Measurements from ENCODE around the gene FOLR3. TPM values are rescaled to one million over a fixed set of nuclear protein-coding genes. Genes with fewer than 3 reads are reported as not detected.

FOLR3 gene
- total and polyA plus RNA-seq, 4 donors, result 1.1 to 14.0 (median 5.8) TPM

GRCh38 chr11:72105888-72106287, 29.6 kb upstream of the FOLR3 start, which contains the start of gene TOMT:
Gene TOMT, plus strand, starts transcription at chr11:72105924. Its CDS starts 28 bp downstream, at chr11:72105952.
- Histone ChIP-seq H3K27me3 (ENCODE audit: control insufficient read depth in 3 of 3, insufficient read depth in 3 of 3, low read length in 2 of 3) (no peaks in the 10 kb centered on the region), H3K4me3 (no peak within 1 kb of the TSS), H3K9me3 (ENCODE audit: control insufficient read depth in 4 of 4, insufficient read depth in 3 of 4, low read length in 3 of 4) (no peaks in the 10 kb centered on the region), H3K36me3 (ENCODE audit: control insufficient read depth in 4 of 4, insufficient read depth in 4 of 4, low read length in 4 of 4) (peaks cover 0 to 7% (median 2%) of the 10 kb centered on the region in 4 donors), H3K4me1 (ENCODE audit: control insufficient read depth in 5 of 5, insufficient read depth in 5 of 5, low read length in 5 of 5) (peaks cover 0 to 17% (median 5%) of the 10 kb centered on the region in 5 donors), H3K9ac (ENCODE audit: insufficient read depth in 1 of 2, low read length in 2 of 2) (no peak within 1 kb of the TSS), H3K27ac (ENCODE audit: low read depth in 1 of 2, low read length in 1 of 2) (no peak within 1 kb of the TSS)
- TF ChIP-seq CTCF (IDR thresholded peaks at IDR 0.05; ENCODE audit: control extremely low read depth, extremely low read depth), result no peak
- WGBS, 2 donors, result 95 to 97% methylated on average over 14 of the region's 14 CpGs
- no peak for ATAC-seq (ENCODE audit: insufficient read depth, low FRiP score)
- no peak for DNase-seq

DNA sequence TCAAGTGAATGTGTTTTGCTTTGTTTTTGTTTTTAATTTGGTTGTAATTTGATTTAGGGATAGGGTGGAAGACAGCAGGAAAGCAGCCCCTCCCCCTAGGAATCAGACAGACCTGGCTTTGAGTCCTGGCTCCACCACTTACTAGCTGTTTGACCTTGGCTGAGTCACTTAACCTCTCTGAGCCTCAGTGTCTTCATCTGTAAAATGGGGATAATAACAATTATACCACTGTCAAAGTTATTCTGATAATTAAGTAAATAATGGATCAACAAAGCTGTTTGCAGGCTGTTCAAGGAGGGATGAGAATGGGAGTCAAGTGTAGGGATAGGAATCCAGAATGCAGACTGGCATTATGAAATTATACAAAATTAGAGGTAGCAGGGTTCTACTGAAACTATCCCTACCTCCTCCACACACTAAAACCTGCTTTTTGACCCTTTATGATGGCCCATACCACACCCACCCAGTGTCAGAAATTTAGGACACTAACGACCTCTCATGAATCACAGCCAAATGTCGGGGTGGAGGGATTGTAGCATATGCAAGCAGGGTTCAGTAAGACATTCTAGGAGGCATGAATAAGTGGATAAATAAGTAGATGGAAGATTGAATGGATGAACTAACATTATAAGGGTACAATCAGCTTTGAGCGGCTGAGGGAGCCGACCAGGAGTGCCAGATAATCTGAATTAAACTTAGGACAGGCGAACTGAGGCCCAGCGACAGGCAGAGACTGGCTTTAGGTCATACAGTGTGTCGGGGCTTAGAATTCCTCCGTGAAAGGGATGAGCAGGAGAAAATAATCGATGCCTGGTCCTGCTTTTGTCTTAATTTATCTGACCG, 24.0 kb upstream of the FOLR3 start:
- H3K27ac ChIP-seq (ENCODE audit: low read depth in 1 of 2, low read length in 1 of 2), result peak overlapping the region; percentile 97

GRCh38 chr11:72112143-72112977, 23.2 kb upstream of the FOLR3 start, which contains the start of gene ANAPC15:
Gene ANAPC15, minus strand, starts transcription at chr11:72112695. Its CDS starts 1,419 bp downstream, at chr11:72111276.
- no peak for TF ChIP-seq CTCF (IDR thresholded peaks at IDR 0.05; ENCODE audit: control extremely low read depth, extremely low read depth)
- Histone ChIP-seq H3K4me3 (peak within 1 kb of the TSS; percentile 51), H3K36me3 (ENCODE audit: control insufficient read depth in 4 of 4, insufficient read depth in 4 of 4, low read length in 4 of 4) (peaks cover 0 to 7% (median 0%) of the 10 kb centered on the region in 4 donors), H3K9me3 (ENCODE audit: control insufficient read depth in 4 of 4, insufficient read depth in 3 of 4, low read length in 3 of 4) (no peaks in the 10 kb centered on the region), H3K9ac (ENCODE audit: insufficient read depth in 1 of 2, low read length in 2 of 2) (peak within 1 kb of the TSS; percentile 71 to 99), H3K4me1 (ENCODE audit: control insufficient read depth in 5 of 5, insufficient read depth in 5 of 5, low read length in 5 of 5) (peaks cover 0 to 13% (median 0%) of the 10 kb centered on the region in 5 donors), H3K27ac (ENCODE audit: low read depth in 1 of 2, low read length in 1 of 2) (peak within 1 kb of the TSS; percentile 97), H3K27me3 (ENCODE audit: control insufficient read depth in 3 of 3, insufficient read depth in 3 of 3, low read length in 2 of 3) (peaks cover 0 to 11% (median 0%) of the 10 kb centered on the region in 3 donors)
- ATAC-seq (ENCODE audit: insufficient read depth, low FRiP score) (peak; percentile 93), DNase-seq (peak; percentile 99 to 100 (median 100))
- WGBS, 2 donors, result 0% methylated on average over 49 of the region's 49 CpGs

More for the DNA sequence above, 24.0 kb upstream of the FOLR3 start:
- H3K9ac ChIP-seq (ENCODE audit: insufficient read depth in 1 of 2, low read length in 2 of 2), result peak overlapping the region; percentile 60 to 99
- WGBS, 2 donors, result 3 to 4% methylated on average over 10 of the region's 10 CpGs
- no peak for TF ChIP-seq CTCF (IDR thresholded peaks at IDR 0.05; ENCODE audit: control extremely low read depth, extremely low read depth)
- H3K9me3 ChIP-seq (ENCODE audit: control insufficient read depth in 4 of 4, insufficient read depth in 3 of 4, low read length in 3 of 4), result no peaks in the 10 kb centered on the region
- H3K4me1 ChIP-seq (ENCODE audit: control insufficient read depth in 5 of 5, insufficient read depth in 5 of 5, low read length in 5 of 5), result peaks cover 0 to 13% (median 0%) of the 10 kb centered on the region in 5 donors
- H3K36me3 ChIP-seq (ENCODE audit: control insufficient read depth in 4 of 4, insufficient read depth in 4 of 4, low read length in 4 of 4), result peaks cover 0 to 7% (median 0%) of the 10 kb centered on the region in 4 donors
- peak overlapping the region; percentile 18 for H3K4me3 ChIP-seq
- ATAC-seq (ENCODE audit: insufficient read depth, low FRiP score) (no peak), DNase-seq (peak in 1 of 3 donors; percentile 26)
- H3K27me3 ChIP-seq (ENCODE audit: control insufficient read depth in 3 of 3, insufficient read depth in 3 of 3, low read length in 2 of 3), result peaks cover 0 to 9% (median 0%) of the 10 kb centered on the region in 3 donors
